ENCODE data around the gene ERCC2.

Gene ERCC2

GRCh38 chr19:45376045-45376724, 5.8 kb upstream of the ERCC2 start:
- TF ChIP-seq CTCF (conservative IDR thresholded peaks at IDR 0.05) = no peak
- no peak overlapping the region for H3K27ac ChIP-seq

- no peak for TF ChIP-seq CTCF (conservative IDR thresholded peaks at IDR 0.05)
These were observed 1.5 kb downstream of the ERCC2 start for GRCh38 chr19:45368737-45369340.

GRCh38 chr19:45368127-45368526, 2.2 kb downstream of the ERCC2 start:
- TF ChIP-seq CTCF (conservative IDR thresholded peaks at IDR 0.05) = no peak
- no peak overlapping the region for H3K27ac ChIP-seq

More at GRCh38 chr19:45368737-45369340, 1.5 kb downstream of the ERCC2 start:
- H3K27ac ChIP-seq = no peak overlapping the region

GRCh38 chr19:45364696-45365095, 5.7 kb downstream of the ERCC2 start:
- TF ChIP-seq CTCF (conservative IDR thresholded peaks at IDR 0.05) = no peak
- H3K27ac ChIP-seq = no peak overlapping the region

- TF ChIP-seq CTCF (conservative IDR thresholded peaks at IDR 0.05) = no peak
- H3K27ac ChIP-seq = no peak overlapping the region
These were observed 6.4 kb downstream of the ERCC2 start for GRCh38 chr19:45363861-45364459.

- H3K27ac ChIP-seq = no peak overlapping the region
- no peak for TF ChIP-seq CTCF (conservative IDR thresholded peaks at IDR 0.05)
These were observed 8.1 kb downstream of the ERCC2 start for GRCh38 chr19:45362291-45362690.

- TF ChIP-seq CTCF (conservative IDR thresholded peaks at IDR 0.05) = no peak
- no peak overlapping the region for H3K27ac ChIP-seq
These were observed 8.8 kb downstream of the ERCC2 start for GRCh38 chr19:45361608-45362007.

Measured in VCaP (cell line).